C4-2B (cell line): ENCODE data around the gene NUDT1.

ENCODE experiments used
- H3K27ac ChIP-seq: fragments of 450-650 bp; 2 replicates; pipeline ENCODE4 v1.5.1; 2017
- ZFX ChIP-seq: fragments of 450-650 bp; IDR thresholded peaks from 2 replicates; pipeline ENCODE4 v1.6.1; 2017
- TF ChIP-seq, protein P1 (sequence below): fragments of 450-650 bp; conservative IDR thresholded peaks from 2 replicates; pipeline ENCODE4 v1.5.1; 2017; ENCODE audit warnings: mild to moderate bottlenecking

Gene NUDT1

DNA sequence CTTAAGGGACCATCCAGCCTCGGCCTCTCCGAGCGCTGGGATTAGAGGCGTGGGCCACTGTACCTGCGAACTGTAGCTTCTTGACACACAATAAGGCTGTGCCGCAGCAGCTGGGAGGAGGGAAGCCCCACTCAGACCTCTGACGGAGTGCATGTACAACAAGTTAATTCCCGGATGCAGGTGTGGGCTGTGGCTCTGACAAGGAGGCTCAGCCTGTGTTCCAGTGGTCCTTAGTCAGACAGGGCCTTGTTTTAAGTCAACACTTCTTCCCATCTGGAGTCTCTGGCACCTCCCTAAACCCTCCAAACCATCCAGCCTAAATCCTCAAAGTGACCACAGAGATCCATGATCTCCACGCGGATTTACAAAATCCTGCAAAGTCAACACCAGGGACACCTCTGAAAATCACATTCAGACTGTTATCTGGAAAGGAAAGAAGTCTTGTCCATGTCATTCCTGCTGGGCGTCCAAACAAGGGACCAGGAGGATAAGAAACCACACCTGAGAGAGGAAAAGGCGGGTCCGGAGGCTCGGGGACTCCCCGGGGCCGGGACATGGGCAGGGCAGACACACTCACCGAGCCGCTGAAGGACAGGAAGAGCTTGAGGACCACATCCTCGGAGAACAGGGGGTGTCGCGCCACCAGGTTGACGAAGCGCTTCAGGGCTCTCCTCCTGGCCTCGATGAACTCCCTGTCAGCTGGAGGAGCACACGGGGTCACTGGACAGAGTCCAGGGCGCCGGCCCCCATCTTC lies 29.4 kb downstream of the NUDT1 start:
- TF ChIP-seq, protein P1, sequence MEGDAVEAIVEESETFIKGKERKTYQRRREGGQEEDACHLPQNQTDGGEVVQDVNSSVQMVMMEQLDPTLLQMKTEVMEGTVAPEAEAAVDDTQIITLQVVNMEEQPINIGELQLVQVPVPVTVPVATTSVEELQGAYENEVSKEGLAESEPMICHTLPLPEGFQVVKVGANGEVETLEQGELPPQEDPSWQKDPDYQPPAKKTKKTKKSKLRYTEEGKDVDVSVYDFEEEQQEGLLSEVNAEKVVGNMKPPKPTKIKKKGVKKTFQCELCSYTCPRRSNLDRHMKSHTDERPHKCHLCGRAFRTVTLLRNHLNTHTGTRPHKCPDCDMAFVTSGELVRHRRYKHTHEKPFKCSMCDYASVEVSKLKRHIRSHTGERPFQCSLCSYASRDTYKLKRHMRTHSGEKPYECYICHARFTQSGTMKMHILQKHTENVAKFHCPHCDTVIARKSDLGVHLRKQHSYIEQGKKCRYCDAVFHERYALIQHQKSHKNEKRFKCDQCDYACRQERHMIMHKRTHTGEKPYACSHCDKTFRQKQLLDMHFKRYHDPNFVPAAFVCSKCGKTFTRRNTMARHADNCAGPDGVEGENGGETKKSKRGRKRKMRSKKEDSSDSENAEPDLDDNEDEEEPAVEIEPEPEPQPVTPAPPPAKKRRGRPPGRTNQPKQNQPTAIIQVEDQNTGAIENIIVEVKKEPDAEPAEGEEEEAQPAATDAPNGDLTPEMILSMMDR, result no peak
- TF ChIP-seq ZFX, result no peak
- no peak overlapping the region for H3K27ac ChIP-seq

DNA sequence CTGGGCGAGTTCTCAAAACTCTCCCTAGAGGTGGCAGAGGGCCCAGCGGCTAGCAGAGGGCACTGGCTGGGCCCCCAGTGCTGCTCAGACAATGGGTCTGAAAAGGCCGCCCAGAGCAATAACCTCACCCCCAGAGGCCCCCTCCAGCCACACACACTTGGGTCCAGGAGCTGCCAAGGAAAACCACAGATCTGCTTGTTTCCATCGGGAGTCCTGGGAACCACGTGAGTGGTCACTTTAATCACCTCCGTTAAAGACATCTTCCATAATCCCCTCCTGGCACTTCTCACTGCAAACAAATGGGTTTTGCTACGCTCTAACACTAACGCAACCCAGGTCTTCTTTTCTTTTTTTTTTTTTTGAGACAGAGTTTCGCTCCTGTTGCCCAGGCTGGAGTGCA lies 30.0 kb downstream of the NUDT1 start:
- H3K27ac ChIP-seq, result no peak overlapping the region
- TF ChIP-seq, protein P1, result no peak
- TF ChIP-seq ZFX, result no peak

DNA sequence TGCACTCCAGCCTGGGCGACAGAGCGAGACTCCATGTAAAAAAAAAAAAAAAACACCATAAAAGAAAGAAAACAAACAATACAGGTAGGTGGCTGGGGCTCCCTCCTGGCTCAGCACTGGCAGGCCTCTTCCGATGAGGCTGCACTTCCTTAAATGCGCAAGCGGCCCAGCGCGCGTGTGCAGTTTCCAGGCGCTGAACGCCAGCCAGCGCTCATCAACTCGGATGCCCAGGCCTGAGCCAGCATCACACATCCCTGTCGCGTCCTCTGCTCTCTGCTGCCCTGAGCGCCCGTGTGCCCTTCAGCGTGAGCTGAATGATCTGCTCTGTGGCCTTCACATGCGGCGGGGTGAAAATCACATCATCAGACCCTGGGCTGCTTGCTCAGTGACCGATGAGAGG lies 31.8 kb downstream of the NUDT1 start:
- H3K27ac ChIP-seq, result no peak overlapping the region
- TF ChIP-seq, protein P1, result no peak
- TF ChIP-seq ZFX, result no peak

DNA sequence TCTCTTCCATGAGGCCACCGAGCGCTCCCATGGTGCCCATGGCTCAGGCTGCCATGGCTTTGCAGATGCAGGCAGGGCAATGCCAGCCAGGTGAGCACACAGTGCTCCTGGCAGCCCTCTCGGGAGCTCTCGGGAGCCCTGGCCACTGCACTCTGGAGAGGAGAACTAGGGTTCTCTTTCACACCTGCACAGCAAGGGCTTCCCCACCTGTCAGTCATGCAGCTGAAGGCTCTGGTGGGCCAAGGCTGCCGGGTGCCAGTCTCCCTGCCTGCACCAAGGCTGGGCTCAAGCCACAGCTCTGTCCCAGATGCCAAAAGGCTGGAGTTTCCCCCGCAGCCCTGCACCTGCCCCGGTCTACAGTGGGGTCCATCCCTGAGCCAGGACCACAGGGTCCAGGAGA lies 32.6 kb downstream of the NUDT1 start:
- no peak overlapping the region for H3K27ac ChIP-seq
- TF ChIP-seq ZFX, result no peak
- TF ChIP-seq, protein P1, result no peak

DNA sequence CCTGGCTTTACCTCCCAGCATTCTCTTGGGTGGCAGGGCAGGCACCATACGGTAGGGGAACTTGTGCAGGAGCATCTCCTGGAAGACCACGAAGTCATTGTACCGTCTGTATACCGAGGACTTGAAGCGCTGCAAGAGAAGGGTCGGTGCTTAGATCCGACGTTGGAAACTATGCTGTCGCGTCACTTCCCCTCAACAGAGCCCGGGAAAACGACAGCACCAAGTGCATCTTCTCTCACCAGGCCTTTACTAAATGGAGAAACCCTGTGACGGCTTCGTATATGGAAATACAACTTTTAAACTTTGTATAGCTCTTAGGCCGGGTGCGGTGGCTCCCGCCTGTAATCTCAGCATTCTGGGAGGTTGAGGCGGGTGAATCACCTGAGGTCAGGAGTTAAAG lies 33.1 kb downstream of the NUDT1 start:
- H3K27ac ChIP-seq, result no peak overlapping the region
- TF ChIP-seq, protein P1, result no peak
- no peak for TF ChIP-seq ZFX

DNA sequence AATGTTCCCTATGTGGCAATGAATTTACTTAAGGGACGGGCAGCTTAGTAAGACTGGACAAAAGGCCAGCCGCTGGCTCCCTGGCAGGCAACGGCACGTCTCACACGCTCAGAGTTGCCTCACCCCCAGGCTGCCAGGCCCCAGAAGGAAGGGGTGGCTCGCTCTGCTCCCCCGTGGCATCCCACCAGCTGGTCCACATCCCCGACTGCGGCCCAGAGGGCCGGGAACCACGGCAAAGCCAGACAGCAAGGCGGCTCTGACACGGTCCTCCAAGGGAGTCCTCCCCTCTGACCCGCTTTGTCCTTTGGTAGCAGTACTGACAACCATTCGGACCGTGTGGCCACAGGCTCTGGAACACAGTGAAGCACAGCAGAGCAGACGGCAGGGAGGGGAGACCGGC lies 34.1 kb downstream of the NUDT1 start:
- no peak for TF ChIP-seq ZFX
- TF ChIP-seq, protein P1, result no peak
- no peak overlapping the region for H3K27ac ChIP-seq

DNA sequence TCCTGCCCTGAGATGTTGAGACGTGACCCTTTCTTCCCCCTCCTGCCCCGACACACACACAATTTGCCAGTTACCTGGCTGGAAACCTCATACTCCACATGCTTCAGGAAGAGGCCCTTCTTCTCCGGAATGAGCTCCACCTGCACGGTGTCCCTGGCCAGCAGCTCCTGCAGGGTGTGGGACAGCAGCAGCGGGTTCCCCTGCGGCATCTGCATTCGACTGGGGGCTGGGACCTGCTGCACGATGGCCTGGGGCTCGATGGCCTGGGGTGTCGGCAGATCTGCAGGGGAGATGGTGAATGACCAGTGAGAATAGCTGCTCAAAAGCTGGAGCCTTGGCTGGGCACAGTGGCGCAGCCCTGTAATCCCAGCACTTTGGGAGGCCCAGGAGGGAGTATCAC lies 36.0 kb downstream of the NUDT1 start:
- TF ChIP-seq ZFX, result no peak
- TF ChIP-seq, protein P1, result no peak
- H3K27ac ChIP-seq, result no peak overlapping the region
